IgD-negative memory B cell (primary cell): ENCODE results near the gene BORCS6. TPM values are rescaled to one million over a fixed set of nuclear protein-coding genes. Genes with fewer than 3 reads are reported as not detected.

ENCODE experiments used
- H3K27ac Mint-ChIP-seq, 3 donors: one replicate each; pipeline ENCODE4 v1.8.0; 2020 to 2022; ENCODE audit warnings: mild to moderate bottlenecking in 3 of 3, mixed read lengths in 3 of 3, moderate library complexity in 1 of 3
- H3K27me3 Mint-ChIP-seq: one replicate; pipeline ENCODE4 v1.8.0; 2021; ENCODE audit warnings: mixed read lengths
- H3K36me3 Mint-ChIP-seq: one replicate; pipeline ENCODE4 v1.8.0; 2020; ENCODE audit warnings: mild to moderate bottlenecking, mixed read lengths
- H3K4me1 Mint-ChIP-seq, 3 donors: one replicate each; pipeline ENCODE4 v1.8.0; 2020 to 2022; ENCODE audit warnings: mixed read lengths in 3 of 3, mild to moderate bottlenecking in 1 of 3
- H3K4me3 Mint-ChIP-seq, 4 donors: one replicate each; pipeline ENCODE4 v1.8.0; 2020 to 2022; ENCODE audit warnings: mild to moderate bottlenecking in 4 of 4, mixed read lengths in 4 of 4, moderate library complexity in 3 of 4
- H3K9me3 Mint-ChIP-seq, 3 donors: one replicate each; pipeline ENCODE4 v1.8.0; 2020 to 2021; ENCODE audit warnings: mixed read lengths in 3 of 3, mild to moderate bottlenecking in 1 of 3
- polyA plus RNA-seq: library from polyadenylated mRNA; unstranded; fragments of 300-500 nt; fragmentation: Illumina TruSeq; gene quantifications from one replicate; pipeline ENCODE4 v1.2.3, GENCODE V29; 2021

The BORCS6 gene
- polyA plus RNA-seq, 1 donor from 2014 or later, result 30.0 TPM

GRCh38 chr17:8148560-8148959 lies 41.4 kb downstream of the BORCS6 start:
- peak overlapping the region in 2 of 3 donors; percentile 71 to 87 for H3K27ac Mint-ChIP-seq
- H3K4me1 Mint-ChIP-seq, result peaks cover 6 to 24% (median 16%) of the 10 kb centered on the region in 3 donors
- peaks cover 5% of the 10 kb centered on the region for H3K27me3 Mint-ChIP-seq
- peaks cover 6% of the 10 kb centered on the region for H3K36me3 Mint-ChIP-seq
- no peaks in the 10 kb centered on the region for H3K9me3 Mint-ChIP-seq
- peak overlapping the region in 1 of 4 donors; percentile 60 for H3K4me3 Mint-ChIP-seq

- H3K36me3 Mint-ChIP-seq, result peaks cover 6% of the 10 kb centered on the region
- no peak overlapping the region for H3K27ac Mint-ChIP-seq
- peaks cover 6 to 17% (median 11%) of the 10 kb centered on the region in 3 donors for H3K4me1 Mint-ChIP-seq
- H3K9me3 Mint-ChIP-seq, result no peaks in the 10 kb centered on the region
- peak overlapping the region in 2 of 4 donors; percentile 51 to 60 for H3K4me3 Mint-ChIP-seq
- H3K27me3 Mint-ChIP-seq, result peaks cover 5% of the 10 kb centered on the region
Measured at GRCh38 chr17:8147805-8148404, 42.1 kb downstream of the BORCS6 start.

GRCh38 chr17:8147141-8147804 lies 42.7 kb downstream of the BORCS6 start:
- peaks cover 6% of the 10 kb centered on the region for H3K36me3 Mint-ChIP-seq
- peaks cover 6 to 12% (median 8%) of the 10 kb centered on the region in 3 donors for H3K4me1 Mint-ChIP-seq
- H3K27ac Mint-ChIP-seq, result peak overlapping the region in 1 of 3 donors; percentile 26
- H3K9me3 Mint-ChIP-seq, result no peaks in the 10 kb centered on the region
- H3K4me3 Mint-ChIP-seq, result peak overlapping the region in 2 of 4 donors; percentile 51 to 61
- peaks cover 5% of the 10 kb centered on the region for H3K27me3 Mint-ChIP-seq

- Mint-ChIP-seq H3K27ac (peak overlapping the region in 1 of 3 donors; percentile 26), H3K9me3 (no peaks in the 10 kb centered on the region), H3K4me1 (peaks cover 3 to 8% (median 4%) of the 10 kb centered on the region in 3 donors), H3K36me3 (peaks cover 6% of the 10 kb centered on the region), H3K27me3 (peaks cover under 1% of the 10 kb centered on the region), H3K4me3 (peak overlapping the region in 3 of 4 donors; percentile 13 to 61 (median 27))
Measured at GRCh38 chr17:8146381-8147140, 43.4 kb downstream of the BORCS6 start.

GRCh38 chr17:8145811-8146210 lies 44.2 kb downstream of the BORCS6 start:
- Mint-ChIP-seq H3K27me3 (no peaks in the 10 kb centered on the region), H3K9me3 (no peaks in the 10 kb centered on the region), H3K4me3 (peak overlapping the region in 2 of 4 donors; percentile 45 to 61), H3K36me3 (peaks cover 6% of the 10 kb centered on the region), H3K4me1 (peaks cover 0 to 4% (median 2%) of the 10 kb centered on the region in 3 donors), H3K27ac (no peak overlapping the region)

- Mint-ChIP-seq H3K4me1 (peaks cover 0 to 2% (median 2%) of the 10 kb centered on the region in 3 donors), H3K27me3 (no peaks in the 10 kb centered on the region), H3K4me3 (peak overlapping the region in 1 of 4 donors; percentile 74), H3K9me3 (no peaks in the 10 kb centered on the region), H3K36me3 (peaks cover 6% of the 10 kb centered on the region), H3K27ac (no peak overlapping the region)
Measured at GRCh38 chr17:8144401-8145231, 45.4 kb downstream of the BORCS6 start.

GRCh38 chr17:8143581-8144400 lies 46.2 kb downstream of the BORCS6 start:
- no peaks in the 10 kb centered on the region for H3K27me3 Mint-ChIP-seq
- peaks cover 6% of the 10 kb centered on the region for H3K36me3 Mint-ChIP-seq
- H3K27ac Mint-ChIP-seq, result peak overlapping the region in 1 of 3 donors; percentile 35
- no peaks in the 10 kb centered on the region for H3K9me3 Mint-ChIP-seq
- peak overlapping the region in 3 of 4 donors; percentile 30 to 74 (median 33) for H3K4me3 Mint-ChIP-seq
- peaks cover 0 to 5% (median 2%) of the 10 kb centered on the region in 3 donors for H3K4me1 Mint-ChIP-seq

- Mint-ChIP-seq H3K4me3 (peak overlapping the region in 1 of 4 donors; percentile 74), H3K9me3 (no peaks in the 10 kb centered on the region), H3K27ac (peak overlapping the region in 1 of 3 donors; percentile 46), H3K27me3 (no peaks in the 10 kb centered on the region), H3K4me1 (peaks cover 0 to 5% (median 2%) of the 10 kb centered on the region in 3 donors), H3K36me3 (peaks cover 6% of the 10 kb centered on the region)
Measured at GRCh38 chr17:8142887-8143580, 46.9 kb downstream of the BORCS6 start.

GRCh38 chr17:8142158-8142886 lies 47.7 kb downstream of the BORCS6 start:
- no peak overlapping the region for H3K27ac Mint-ChIP-seq
- H3K4me1 Mint-ChIP-seq, result peaks cover 0 to 5% (median 2%) of the 10 kb centered on the region in 3 donors
- no peaks in the 10 kb centered on the region for H3K27me3 Mint-ChIP-seq
- H3K36me3 Mint-ChIP-seq, result peaks cover 3% of the 10 kb centered on the region
- peak overlapping the region in 1 of 4 donors; percentile 41 for H3K4me3 Mint-ChIP-seq
- H3K9me3 Mint-ChIP-seq, result no peaks in the 10 kb centered on the region

- H3K36me3 Mint-ChIP-seq, result peaks cover 3% of the 10 kb centered on the region
Measured at GRCh38 chr17:8141741-8142140, 48.2 kb downstream of the BORCS6 start.

GRCh38 chr17:8141045-8141444 lies 48.9 kb downstream of the BORCS6 start:
- H3K4me1 Mint-ChIP-seq, result peaks cover 0 to 4% (median 0%) of the 10 kb centered on the region in 3 donors
- H3K9me3 Mint-ChIP-seq, result no peaks in the 10 kb centered on the region
- peak overlapping the region in 2 of 3 donors; percentile 39 to 84 for H3K27ac Mint-ChIP-seq
- no peaks in the 10 kb centered on the region for H3K27me3 Mint-ChIP-seq
- H3K36me3 Mint-ChIP-seq, result no peaks in the 10 kb centered on the region
- peak overlapping the region in 2 of 4 donors; percentile 33 to 41 for H3K4me3 Mint-ChIP-seq

More at GRCh38 chr17:8141741-8142140, 48.2 kb downstream of the BORCS6 start:
- no peaks in the 10 kb centered on the region for H3K9me3 Mint-ChIP-seq
- no peaks in the 10 kb centered on the region for H3K27me3 Mint-ChIP-seq
- peak overlapping the region in 1 of 3 donors; percentile 84 for H3K27ac Mint-ChIP-seq
- H3K4me1 Mint-ChIP-seq, result peaks cover 0 to 5% (median 2%) of the 10 kb centered on the region in 3 donors
- peak overlapping the region in 2 of 4 donors; percentile 41 to 60 for H3K4me3 Mint-ChIP-seq

GRCh38 chr17:8140065-8141029 lies 49.6 kb downstream of the BORCS6 start:
- no peaks in the 10 kb centered on the region for H3K9me3 Mint-ChIP-seq
- H3K36me3 Mint-ChIP-seq, result no peaks in the 10 kb centered on the region
- H3K4me1 Mint-ChIP-seq, result peaks cover 0 to 4% (median 0%) of the 10 kb centered on the region in 3 donors
- no peak overlapping the region for H3K27ac Mint-ChIP-seq
- peak overlapping the region in 1 of 4 donors; percentile 33 for H3K4me3 Mint-ChIP-seq
- no peaks in the 10 kb centered on the region for H3K27me3 Mint-ChIP-seq
